ENCODE measurements around the gene CMSS1.

DNA sequence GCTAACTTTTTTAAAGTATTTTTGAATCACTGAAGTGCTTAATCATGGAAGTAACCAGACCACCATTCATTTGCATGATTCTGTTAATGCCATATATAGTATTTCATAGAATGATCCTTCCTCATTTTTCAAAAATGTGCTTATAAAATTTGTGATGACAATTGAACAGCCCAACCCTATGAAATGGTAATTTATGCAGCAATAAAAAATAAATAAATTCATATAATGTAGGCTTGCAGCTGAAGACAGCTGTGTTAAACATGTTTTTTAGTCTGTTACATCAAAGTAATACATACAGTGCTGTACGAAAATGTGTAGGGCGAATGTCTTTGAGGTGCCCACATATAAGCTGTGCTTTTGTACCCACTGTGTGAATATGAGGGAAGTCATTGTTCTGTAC lies 165.0 kb downstream of the CMSS1 start:
- TF ChIP-seq, protein P1, sequence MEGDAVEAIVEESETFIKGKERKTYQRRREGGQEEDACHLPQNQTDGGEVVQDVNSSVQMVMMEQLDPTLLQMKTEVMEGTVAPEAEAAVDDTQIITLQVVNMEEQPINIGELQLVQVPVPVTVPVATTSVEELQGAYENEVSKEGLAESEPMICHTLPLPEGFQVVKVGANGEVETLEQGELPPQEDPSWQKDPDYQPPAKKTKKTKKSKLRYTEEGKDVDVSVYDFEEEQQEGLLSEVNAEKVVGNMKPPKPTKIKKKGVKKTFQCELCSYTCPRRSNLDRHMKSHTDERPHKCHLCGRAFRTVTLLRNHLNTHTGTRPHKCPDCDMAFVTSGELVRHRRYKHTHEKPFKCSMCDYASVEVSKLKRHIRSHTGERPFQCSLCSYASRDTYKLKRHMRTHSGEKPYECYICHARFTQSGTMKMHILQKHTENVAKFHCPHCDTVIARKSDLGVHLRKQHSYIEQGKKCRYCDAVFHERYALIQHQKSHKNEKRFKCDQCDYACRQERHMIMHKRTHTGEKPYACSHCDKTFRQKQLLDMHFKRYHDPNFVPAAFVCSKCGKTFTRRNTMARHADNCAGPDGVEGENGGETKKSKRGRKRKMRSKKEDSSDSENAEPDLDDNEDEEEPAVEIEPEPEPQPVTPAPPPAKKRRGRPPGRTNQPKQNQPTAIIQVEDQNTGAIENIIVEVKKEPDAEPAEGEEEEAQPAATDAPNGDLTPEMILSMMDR (IDR thresholded peaks at IDR 0.05): no peak
- no peak for TF ChIP-seq EP300 (IDR thresholded peaks at IDR 0.05)
